DMS153 (cell line): Measurements from ENCODE around the gene PTCHD1.

Source experiments
- DNase-seq: peaks from one replicate; lab custom pipeline; 2025; lab: John Stamatoyannopoulos, UW

The PTCHD1 gene

DNA sequence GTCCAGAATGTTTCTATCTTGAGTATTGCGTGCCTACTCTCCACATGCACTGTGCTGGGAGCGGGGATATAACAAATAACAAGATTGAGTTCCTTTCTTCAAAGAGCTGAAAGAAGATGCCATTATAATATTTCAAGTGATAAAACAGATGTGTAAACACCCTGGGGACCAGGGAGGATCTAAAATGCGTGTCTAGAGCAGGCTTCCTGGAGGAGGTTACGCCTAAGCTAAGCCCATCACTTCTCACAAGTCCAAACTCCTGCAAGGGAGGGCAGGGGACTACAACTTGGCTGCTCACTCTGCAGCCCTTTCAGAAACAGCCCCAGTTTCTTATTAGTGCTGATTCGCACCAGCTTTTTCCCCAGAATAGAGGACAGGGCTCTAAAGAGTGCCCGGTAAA lies 21.5 kb downstream of the PTCHD1 start:
- no peak for DNase-seq

DNA sequence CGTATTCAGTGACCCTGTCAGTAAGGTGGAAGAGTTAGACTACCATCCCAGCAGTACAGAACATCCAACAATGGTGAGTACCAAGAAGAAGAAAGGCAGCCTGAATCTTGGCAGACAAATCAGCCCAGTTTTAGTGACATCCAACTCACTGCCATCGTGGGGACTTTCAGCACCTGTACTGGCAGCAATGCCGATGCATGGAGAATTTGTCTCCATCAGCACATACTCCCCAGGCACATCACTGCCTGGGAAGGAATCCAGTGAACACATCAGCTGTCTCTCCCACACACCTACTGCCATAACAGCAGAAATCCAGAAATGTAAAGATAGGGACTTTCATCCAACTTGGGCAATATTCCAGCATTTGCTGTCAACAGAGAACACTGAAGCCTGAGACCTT lies 29.8 kb downstream of the PTCHD1 start:
- DNase-seq, result no peak

DNA sequence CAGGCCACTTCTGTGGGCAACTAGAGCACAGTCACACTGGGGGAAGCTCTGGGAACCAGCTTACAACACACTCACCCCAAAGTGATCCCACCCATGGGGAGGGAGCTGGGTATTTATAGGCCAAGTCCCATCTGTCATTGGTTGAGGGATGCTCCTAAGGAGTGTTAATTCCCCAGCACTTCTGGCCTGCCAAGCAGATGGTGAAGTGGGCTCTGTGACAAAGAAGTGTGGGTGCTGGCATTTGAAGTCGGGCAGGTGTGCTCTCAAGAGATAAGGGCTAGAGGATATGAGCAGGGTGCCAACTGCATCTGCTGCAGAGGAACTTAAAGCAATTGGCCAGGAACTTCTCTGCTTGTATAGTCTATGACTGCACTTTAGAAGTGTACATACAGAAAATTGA lies 30.9 kb downstream of the PTCHD1 start:
- DNase-seq, result no peak

DNA sequence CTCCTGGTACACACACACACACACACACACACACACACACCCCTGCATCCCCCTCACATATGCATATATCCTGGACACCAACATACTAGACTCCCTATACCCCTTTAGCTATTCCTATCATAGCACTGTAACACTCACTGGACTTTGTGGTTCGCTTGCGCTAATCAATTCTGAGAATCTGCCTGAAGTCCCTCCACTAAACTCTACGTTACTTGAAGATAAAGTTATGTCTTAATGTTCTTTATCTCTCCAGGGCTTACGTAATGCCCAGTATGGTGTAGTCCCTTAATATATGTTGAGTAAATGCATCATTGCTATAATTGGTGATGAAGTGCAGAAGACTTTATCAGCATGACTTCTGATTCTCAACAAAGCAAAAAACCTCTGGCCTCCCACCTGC lies 32.3 kb downstream of the PTCHD1 start:
- no peak for DNase-seq

DNA sequence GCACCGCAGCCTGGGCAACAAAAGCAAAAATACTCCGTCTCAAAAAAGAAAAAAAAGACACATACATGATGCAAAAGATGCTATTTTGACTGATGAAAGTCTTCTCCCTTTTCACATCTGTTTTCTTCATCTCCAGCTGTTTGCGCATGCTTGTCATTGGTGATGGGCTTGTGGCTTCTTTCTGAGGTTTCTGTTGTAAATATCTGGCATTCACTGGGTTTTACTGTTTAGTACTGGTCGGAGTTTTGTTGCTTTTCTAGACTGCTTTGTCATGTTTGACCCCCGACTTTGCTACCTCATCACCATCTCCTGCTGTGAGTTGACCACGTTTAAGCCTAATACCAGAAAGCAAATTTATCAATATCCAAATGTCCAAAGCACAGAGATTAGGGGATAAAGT lies 34.4 kb downstream of the PTCHD1 start:
- DNase-seq, result no peak

DNA sequence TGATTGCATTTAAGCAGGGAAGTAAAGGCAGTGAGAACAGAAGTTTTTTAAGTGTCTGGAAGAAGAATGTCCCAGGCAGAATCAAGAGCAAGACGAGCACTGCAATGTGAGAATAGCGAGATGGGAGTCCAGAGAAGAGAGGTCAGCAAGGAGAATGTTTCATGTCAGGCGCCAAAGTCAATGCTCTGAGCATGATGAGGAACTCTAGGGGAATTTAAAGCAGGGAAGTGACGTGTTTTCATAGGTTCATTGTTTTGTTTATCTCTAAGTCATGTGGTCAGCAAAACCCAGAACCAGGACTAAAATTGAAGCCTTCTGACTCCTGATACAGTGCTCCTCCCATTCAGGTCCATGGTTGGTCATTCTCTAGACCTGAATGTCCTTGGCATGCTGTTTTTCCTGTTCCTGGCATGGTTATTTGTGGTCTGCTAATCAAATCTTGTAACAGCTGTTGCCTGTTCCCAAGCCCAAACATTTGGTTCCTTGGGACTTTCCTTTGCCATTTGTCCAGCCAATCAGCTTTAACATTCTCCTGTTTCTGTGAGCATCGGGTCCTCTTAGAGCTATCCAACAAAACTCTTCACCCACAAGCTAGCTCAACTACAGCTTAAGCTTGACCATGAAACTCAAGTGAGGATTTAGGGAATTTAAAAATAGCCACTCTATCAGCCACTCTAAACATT lies 37.7 kb downstream of the PTCHD1 start:
- no peak for DNase-seq

DNA sequence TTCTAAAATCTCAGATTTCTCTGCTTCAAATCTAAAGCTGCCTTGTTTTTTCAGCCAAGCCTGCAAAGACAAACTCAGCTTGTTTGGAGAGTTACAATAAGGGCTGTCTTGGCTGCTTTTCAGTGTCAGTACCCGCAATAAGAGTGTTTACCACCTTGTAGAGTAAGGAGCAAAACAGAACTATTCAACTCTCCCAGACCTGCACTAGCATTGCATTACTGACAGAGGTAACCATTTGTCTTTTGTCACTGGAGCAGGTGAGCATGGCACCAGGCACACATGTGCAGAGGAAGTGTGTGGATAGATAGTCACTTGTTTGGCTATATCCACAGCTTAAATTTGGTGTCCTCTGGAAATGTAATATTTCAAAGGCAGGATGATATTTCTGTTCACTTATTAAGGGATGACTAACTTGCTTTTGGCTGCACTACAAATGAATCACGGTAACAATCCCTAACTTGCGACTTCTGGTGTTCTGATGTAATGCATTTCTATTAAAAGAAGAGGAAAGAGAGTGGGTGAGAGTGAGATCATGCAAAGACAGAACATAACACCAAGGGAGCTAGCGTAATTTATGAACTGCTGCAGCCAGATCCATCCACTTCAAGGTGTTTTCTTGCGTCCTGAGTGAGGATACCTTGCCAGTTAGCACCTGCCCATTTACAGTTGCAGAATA lies 38.6 kb downstream of the PTCHD1 start:
- DNase-seq, result no peak

DNA sequence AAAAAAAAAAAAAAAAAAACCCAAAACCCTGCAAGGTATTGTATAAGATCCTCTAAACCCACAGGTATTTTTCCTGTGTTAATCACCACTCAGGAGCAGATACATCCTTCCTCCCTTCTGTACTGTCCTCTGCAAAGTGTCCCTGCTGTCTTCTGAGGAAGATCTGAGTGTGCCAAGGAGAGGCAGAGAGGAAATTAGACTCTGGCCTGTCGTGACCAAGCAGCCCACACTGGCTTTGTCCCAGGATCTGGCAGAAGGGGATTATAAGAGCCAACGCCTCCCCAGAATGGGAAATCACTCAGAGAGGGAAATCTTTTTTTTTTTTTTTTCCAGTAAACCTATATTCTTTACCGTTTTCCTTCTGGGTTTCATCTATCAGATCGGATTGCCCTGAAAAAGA lies 39.6 kb downstream of the PTCHD1 start:
- no peak for DNase-seq

DNA sequence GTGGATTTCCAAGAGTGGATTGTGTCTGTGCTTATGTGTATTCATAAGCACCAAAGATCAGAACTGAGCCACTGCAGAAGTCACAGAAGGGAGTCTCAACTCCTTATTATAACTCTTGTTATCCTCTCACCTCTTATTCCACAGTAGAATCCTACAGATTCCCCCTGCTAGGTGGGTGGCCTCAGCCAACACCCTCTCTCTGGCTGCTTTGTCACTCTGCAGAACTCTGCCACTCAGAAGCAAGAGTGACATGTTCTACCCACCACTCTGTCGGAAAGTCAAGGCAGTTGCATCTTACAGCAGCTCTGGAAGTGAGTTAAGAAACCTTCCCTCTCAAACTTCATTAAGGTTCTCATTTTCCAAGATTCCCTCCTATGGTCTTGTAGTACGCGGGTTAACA lies 41.9 kb downstream of the PTCHD1 start:
- no peak for DNase-seq

DNA sequence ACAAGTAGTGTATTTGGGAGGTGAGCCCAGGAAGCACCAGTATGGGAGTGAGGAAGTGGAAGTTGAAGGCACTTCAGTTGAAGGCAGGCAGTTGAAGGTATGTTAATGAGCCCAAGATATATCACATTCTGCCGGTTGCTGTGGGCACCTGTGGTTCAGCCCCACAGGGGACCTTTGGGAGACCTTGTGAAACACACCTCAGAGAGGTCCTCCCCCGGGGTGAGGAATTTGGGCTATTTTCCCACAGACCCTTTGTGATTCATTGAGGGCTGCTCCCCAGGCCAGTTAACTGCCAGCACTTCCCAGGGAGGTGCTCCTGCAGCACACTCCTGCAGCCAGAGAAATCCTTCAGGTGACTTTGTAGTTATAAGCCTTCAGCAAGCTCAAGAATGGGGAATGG lies 45.9 kb downstream of the PTCHD1 start:
- no peak for DNase-seq

DNA sequence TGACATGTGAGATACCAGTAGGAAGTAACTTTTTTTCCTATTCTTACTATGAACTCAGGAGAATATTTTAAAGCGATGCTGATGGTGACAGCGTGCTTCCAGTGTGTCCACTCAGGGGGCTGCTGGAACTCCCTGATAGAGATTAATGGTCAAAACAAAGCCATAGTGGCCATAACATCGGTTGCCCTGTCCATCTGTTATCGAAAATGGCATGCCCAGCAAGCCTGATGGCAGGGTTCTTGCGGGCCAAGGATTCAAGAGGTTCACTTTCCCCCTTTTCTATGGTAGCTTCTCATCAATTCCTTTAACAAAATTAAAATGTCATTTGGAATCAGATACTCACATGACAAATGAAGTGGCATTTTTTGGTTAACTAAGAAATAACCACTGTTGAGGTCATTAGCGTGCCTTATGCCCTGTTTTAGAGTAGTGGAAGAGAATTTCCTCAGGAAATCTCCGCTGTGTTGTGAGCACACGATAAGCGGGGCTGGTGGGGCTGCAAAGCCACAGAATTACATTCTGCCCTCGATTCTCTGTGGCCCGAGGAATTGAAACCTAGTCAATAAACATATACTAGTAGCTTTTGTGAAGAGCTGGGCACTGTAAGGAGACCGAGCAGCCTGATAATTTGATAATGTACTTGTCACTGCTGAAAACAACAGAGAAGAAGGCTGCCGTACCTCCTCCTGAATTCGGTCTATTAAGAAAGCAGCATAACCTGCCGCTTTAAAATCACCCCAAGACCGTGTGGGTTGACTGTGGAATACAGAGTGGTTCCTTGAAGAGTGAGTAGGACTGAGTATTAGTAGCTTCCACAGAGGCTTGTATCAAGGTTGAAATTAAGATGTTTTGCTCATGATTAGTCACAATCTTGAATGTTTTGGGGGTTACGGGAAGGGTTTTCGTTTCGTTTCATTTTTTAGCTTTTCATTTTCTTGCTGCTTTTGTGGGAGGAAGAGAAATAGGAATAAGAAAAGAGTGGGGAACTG lies 46.7 kb downstream of the PTCHD1 start:
- DNase-seq, result no peak

DNA sequence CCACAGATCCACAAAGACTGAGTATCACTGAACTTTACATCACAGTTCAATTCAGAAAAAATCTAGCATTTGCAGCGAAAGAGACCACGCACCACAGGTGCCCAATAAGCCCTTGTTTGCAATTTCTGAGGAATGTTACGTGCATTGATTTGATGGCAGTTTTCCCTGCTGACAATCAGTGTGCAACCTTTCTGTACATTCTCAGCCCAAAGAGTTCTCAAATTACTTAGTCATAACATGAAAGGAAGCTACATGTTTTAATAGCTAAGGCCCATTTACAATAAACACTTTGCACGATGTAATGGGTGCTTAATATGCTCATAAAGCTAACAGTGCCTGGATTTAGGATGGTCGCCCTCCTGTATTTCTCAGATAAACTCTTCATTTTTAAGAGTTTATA lies 47.9 kb downstream of the PTCHD1 start:
- DNase-seq, result no peak

DNA sequence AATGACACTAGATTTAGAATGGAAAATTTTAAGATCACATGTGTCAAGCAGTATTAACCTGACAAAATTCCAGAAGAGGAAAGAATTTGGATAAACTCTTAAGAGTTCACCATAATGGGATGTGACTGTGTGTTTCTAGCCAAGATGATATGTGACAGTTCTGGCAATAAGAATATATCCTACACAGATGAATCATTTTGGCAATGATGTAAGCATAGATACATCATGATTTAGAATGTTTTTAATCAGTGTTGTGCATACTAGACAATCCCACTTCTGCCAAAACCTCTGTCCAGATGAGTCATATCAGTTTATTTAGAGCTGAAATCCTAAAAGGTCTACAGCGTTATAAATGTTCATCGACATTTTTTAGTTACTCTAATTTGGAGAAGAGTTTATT lies 48.8 kb downstream of the PTCHD1 start:
- DNase-seq, result no peak

DNA sequence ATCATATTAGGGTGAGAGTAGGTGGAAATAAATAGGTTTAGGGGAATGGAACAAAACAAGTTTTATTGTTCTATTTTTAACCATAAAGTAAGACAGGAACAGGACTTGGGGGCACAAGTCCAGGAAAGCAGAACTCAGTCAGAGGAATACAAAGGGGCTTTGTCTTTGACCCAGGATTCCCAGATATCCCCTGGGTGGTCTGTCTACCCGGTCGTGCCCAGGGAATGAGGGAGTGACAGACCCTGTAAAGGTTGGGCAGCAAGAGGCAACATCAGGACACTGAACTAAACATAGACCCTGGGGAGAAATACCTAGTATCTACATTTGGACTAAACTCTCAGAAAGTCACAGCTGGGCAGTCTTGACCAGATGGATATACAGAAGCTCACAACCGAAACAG lies 50.6 kb downstream of the PTCHD1 start:
- DNase-seq, result no peak

DNA sequence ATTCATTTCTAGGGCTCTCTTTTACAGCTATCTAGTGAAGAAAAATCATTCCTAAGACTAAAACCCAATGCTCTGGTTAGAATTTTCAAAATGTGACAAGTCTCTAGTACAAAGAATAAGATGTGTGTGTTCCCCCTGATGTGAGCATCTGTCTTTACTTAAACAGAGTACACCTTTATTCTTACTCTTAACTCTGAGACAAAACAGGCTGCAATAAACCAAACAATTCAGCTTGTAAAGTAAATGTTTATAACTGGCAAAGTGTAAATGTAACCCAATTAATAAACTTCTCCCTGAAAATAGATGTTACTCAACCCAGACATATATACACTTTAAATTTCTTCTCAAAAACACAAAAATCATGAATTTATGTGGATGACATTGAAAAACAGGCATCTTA lies 51.6 kb downstream of the PTCHD1 start:
- DNase-seq, result no peak

DNA sequence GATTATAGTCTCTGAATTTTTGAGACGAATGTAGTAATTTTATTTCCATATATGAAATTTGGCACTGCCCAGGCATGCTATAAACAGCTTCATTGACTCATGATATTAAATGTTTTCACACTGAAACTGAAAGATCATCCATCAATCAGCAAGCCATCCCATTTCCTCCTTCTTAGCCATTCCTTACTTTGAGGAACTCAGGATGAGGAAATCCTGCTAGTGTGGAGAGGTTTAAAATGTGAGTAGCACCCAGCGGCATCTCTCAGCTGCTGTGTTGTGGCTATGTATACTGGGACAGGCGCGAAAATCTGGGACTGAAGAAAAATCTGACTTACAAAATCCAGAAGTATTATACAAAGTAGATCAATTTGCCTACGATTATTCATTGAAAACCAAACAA lies 52.1 kb downstream of the PTCHD1 start:
- no peak for DNase-seq

DNA sequence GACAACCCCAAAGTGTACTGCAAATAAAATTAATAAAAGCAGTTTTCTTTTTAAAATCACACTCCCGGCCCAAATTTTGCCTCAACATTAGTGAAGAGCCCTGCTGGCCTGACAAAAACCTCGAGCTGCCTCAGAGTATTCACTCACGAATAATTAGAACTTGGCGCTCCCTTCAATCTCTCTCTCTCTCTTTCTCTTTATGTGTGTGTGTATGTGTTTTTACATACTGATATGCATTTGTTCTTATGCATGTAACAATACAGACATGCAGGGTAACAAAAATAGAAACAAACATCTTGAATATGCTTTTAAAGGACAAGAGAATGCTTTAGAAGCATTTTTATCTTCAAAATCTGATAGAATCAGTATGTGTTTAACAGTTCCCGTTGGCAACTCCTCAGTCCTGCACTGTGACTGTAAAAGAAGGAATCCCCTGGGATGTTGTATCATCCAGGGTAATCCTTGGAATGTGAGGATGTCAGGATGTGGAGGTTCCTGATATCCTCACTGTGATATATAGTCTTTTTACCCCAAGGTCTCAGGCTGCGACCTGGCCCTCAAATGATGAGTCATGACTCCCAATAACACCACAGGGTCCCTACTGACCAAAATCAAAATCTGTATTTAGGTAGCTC lies 53.0 kb downstream of the PTCHD1 start:
- no peak for DNase-seq

DNA sequence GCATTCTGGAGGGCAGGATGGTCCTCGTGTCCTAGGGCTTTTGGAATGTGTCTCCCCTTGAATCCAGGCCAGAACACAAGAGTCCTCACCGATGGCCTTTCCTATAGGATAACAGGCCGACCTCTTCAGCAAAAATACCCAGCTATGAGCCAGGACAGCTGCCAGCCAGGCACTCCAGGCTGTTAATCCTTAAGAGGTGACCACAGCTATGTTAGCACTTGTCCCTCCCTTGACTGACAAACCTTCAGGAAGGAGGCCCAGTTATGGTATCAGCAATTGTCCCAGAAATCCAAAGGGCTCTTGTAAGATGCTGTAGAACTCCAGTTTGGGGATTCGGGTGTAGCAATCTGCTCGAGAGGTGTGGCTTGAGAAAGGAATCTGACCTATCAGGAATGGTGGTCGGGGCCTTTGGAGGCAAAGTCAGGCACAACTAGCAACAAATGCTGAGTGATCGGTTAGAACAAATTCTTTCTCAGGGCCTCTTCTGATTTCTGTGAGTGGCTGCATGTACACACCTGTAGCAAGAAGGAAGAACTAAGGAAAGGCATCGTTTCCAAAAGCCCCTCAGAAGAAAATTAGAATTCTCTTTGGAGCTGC lies 54.6 kb downstream of the PTCHD1 start:
- no peak for DNase-seq

DNA sequence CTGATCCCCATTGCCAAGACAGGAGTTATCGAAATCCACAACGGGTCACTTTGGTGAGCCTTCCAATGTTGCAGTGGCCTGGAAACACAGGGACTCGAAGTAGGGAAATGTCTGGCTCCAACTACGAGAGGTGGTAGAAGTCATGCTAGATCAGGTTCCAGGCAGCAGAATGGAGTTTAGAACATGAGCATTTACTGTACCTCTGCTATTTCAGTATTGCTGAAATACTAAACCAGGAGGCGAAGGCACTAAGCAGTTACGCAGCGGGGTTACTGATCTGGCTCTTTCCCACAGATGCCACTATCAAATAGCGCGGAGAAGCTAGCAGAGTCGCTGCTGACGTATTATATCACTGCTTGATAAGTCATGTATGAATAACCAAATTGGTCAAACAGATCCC lies 56.3 kb downstream of the PTCHD1 start:
- DNase-seq, result no peak

DNA sequence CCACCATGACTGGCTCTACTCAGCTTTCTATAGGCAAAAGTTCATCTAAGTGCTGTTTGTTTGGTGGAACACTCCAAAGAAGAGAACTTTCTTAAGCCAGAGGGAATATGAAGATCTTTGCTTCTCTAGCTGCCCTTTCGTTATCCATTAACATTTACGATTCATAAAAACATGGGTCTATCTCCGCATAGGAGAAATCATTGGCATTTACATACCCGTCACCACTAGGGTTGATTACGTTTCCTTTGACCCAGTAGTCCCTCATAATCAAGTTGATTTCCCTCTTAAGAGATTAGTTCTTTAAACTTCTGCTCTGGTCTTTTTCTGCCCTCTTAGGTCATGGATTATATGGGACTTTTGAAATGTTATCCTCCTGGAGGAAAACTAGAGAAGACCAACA lies 57.5 kb downstream of the PTCHD1 start:
- DNase-seq, result no peak

DNA sequence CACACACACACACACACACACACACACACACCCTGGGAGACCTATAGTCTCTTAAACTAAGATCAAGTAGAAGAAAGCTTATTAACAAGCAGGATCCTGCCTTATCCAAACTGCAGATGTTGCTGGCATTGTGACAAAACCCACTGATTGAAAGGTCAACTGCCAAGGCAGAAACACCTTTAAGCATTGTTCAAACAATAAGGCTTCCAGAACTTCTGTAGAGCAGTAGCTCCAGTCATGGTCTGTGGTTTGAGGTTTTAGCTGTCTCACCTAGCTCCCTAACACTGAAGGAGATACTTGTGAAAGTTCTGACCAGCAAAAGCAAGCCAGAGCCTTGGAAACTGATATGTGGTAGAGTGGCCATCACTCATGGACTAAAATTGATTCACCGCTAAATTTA lies 59.8 kb downstream of the PTCHD1 start:
- no peak for DNase-seq

DNA sequence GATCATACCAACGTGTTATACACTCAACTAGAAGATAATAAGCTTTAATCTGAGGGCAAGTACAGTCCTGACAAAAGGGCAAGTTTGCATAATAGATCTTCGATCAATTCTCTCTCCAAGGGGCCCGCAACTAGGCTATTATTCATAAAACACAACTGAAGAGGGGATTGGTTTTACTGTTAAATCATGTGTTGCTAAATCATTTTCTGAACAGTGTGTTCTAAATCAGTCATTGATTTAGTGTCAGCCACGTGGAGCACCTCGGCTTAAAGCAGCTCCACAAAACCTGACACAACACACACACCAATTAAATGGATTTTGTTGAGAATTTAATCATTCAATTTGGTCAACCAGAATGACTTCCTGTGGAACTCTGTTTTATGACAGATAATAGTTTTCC lies 61.6 kb downstream of the PTCHD1 start:
- no peak for DNase-seq
